DND-41 (cell line): ENCODE measurements around the gene ZACN.
"Not testable (repeated sequence)": the region's sequence is repeated elsewhere in the genome, so short reads cannot be mapped to it uniquely, and the experiment has no call there.

Experiments used
- ATAC-seq: fragments of 200-7000 bp; cut with Tn5 transposase; 3 replicates; pipeline ENCODE4 v1.9.1; 2021; ENCODE audit warnings: low read depth; ENCODE audit not compliant: insufficient read depth
- DNase-seq: peaks from one replicate; pipeline ENCODE4 v3.0.0-alpha.2; 2020
- H2AFZ ChIP-seq: 2 replicates; pipeline ENCODE4 v1.6.0; 2012; ENCODE audit warnings: low read depth, low read length
- H3K27ac ChIP-seq: 2 replicates; pipeline ENCODE4 v1.5.1; 2012; ENCODE audit warnings: low read length, inconsistent platforms
- H3K27me3 ChIP-seq: fragments of 200-600 bp; sonication (generic); 2 replicates; pipeline ENCODE4 v1.6.0; 2012; ENCODE audit warnings: low read length, mild to moderate bottlenecking, inconsistent platforms; ENCODE audit not compliant: insufficient read depth, poor library complexity
- H3K36me3 ChIP-seq: 2 replicates; pipeline ENCODE4 v1.5.1; 2012; ENCODE audit warnings: low read length, inconsistent platforms; ENCODE audit not compliant: insufficient read depth
- H3K4me1 ChIP-seq: 2 replicates; pipeline ENCODE4 v1.5.1; 2012; ENCODE audit warnings: mild to moderate bottlenecking, low read length; ENCODE audit not compliant: insufficient read depth
- H3K4me2 ChIP-seq: 2 replicates; pipeline ENCODE4 v1.6.0; 2012; ENCODE audit warnings: mild to moderate bottlenecking, moderate library complexity, low read length, inconsistent platforms; ENCODE audit not compliant: insufficient read depth
- H3K4me3 ChIP-seq, 2 experiments: fragments of 200-600 bp in 1 of 2; shearing (Covaris generic) in 1 of 2; 2 replicates each; pipeline ENCODE4 v1.5.1; 2012 to 2016; ENCODE audit warnings: inconsistent platforms in 2 of 2, low read length in 2 of 2, mild to moderate bottlenecking in 2 of 2, low read depth in 1 of 2, moderate library complexity in 1 of 2
- H3K79me2 ChIP-seq: 2 replicates; pipeline ENCODE4 v1.6.0; 2012; ENCODE audit warnings: low read length, inconsistent platforms; ENCODE audit not compliant: insufficient read depth
- H3K9ac ChIP-seq: 2 replicates; pipeline ENCODE4 v1.6.0; 2012; ENCODE audit warnings: low read depth, mild to moderate bottlenecking, inconsistent platforms, low read length, moderate library complexity
- H3K9me3 ChIP-seq: 2 replicates; pipeline ENCODE4 v1.5.1; 2012; ENCODE audit warnings: low read length, moderate library complexity, mild to moderate bottlenecking, inconsistent platforms; ENCODE audit not compliant: insufficient read depth, severe bottlenecking
- H4K20me1 ChIP-seq: 2 replicates; pipeline ENCODE4 v1.6.0; 2012; ENCODE audit warnings: low read length; ENCODE audit not compliant: insufficient read depth
- CTCF ChIP-seq: IDR thresholded peaks from 2 replicates; pipeline ENCODE4 v1.5.1; 2012; ENCODE audit warnings: borderline replicate concordance, low read length, moderate library complexity, mild to moderate bottlenecking; ENCODE audit not compliant: poor library complexity, severe bottlenecking; ENCODE audit errors: extremely low read depth
- EZH2 ChIP-seq: IDR thresholded peaks from 3 replicates; pipeline ENCODE4 v1.6.1; 2012; ENCODE audit warnings: borderline replicate concordance, low read depth, mild to moderate bottlenecking, moderate library complexity, low read length, inconsistent platforms; ENCODE audit not compliant: severe bottlenecking

Gene ZACN

GRCh38 chr17:76056882-76057281 lies 22.1 kb upstream of the ZACN start:
- no peak overlapping the region for H3K27ac ChIP-seq
- no peak overlapping the region for H3K4me3 ChIP-seq
- no peaks in the 10 kb centered on the region for H3K9me3 ChIP-seq
- H2AFZ ChIP-seq: no peak overlapping the region
- no peak overlapping the region for H3K4me2 ChIP-seq
- ATAC-seq (0 out of 3 replicates have a peak, but pooled peaks have one; percentile 40), DNase-seq (no peak)
- H3K9ac ChIP-seq: no peak overlapping the region
- no peaks in the 10 kb centered on the region for H3K4me1 ChIP-seq
- H4K20me1 ChIP-seq: no peaks in the 10 kb centered on the region
- H3K27me3 ChIP-seq: no peaks in the 10 kb centered on the region
- H3K36me3 ChIP-seq: peaks cover 84% of the 10 kb centered on the region
- peaks cover 14% of the 10 kb centered on the region for H3K79me2 ChIP-seq
- no peak for TF ChIP-seq EZH2
- TF ChIP-seq CTCF: peak; percentile 45

- not testable (repeated sequence) for ATAC-seq, H3K79me2 ChIP-seq, H3K4me2 ChIP-seq, H3K4me1 ChIP-seq, H2AFZ ChIP-seq, H4K20me1 ChIP-seq, H3K27me3 ChIP-seq, H3K9me3 ChIP-seq, H3K27ac ChIP-seq, H3K9ac ChIP-seq, DNase-seq, H3K4me3 ChIP-seq
- peaks cover 84% of the 10 kb centered on the region for H3K36me3 ChIP-seq
Measured at GRCh38 chr17:76058264-76058663, 20.7 kb upstream of the ZACN start.

GRCh38 chr17:76063875-76064546 lies 15.0 kb upstream of the ZACN start:
- H3K4me3 ChIP-seq: no peak overlapping the region
- no peak for TF ChIP-seq CTCF
- no peak for TF ChIP-seq EZH2
- H3K9me3 ChIP-seq: no peaks in the 10 kb centered on the region
- H3K4me1 ChIP-seq: no peaks in the 10 kb centered on the region
- no peak overlapping the region for H3K27ac ChIP-seq
- no peak for ATAC-seq
- no peak overlapping the region for H3K4me2 ChIP-seq
- peaks cover 5% of the 10 kb centered on the region; the same call in 1 of the 2 replicates for H4K20me1 ChIP-seq
- no peak overlapping the region for H3K9ac ChIP-seq
- DNase-seq: no peak
- H3K36me3 ChIP-seq: peaks cover 90% of the 10 kb centered on the region
- H2AFZ ChIP-seq: no peak overlapping the region
- H3K79me2 ChIP-seq: peaks cover 13% of the 10 kb centered on the region
- no peaks in the 10 kb centered on the region for H3K27me3 ChIP-seq

GRCh38 chr17:76065775-76066174 lies 13.2 kb upstream of the ZACN start:
- H3K9me3 ChIP-seq: no peaks in the 10 kb centered on the region
- H2AFZ ChIP-seq: no peak overlapping the region
- DNase-seq (no peak), ATAC-seq (no peak)
- H3K4me2 ChIP-seq: no peak overlapping the region
- no peak overlapping the region for H3K27ac ChIP-seq
- H3K4me3 ChIP-seq: no peak overlapping the region
- no peaks in the 10 kb centered on the region for H3K27me3 ChIP-seq
- no peak overlapping the region for H3K9ac ChIP-seq
- peaks cover 81% of the 10 kb centered on the region for H3K36me3 ChIP-seq
- H3K4me1 ChIP-seq: peaks cover 12% of the 10 kb centered on the region
- no peak for TF ChIP-seq EZH2
- no peak for TF ChIP-seq CTCF
- H4K20me1 ChIP-seq: peaks cover 5% of the 10 kb centered on the region; the same call in 1 of the 2 replicates
- H3K79me2 ChIP-seq: peaks cover 31% of the 10 kb centered on the region
